Measurements from ENCODE around the gene MINDY4. TPM values are rescaled to one million over a fixed set of nuclear protein-coding genes. Genes with fewer than 3 reads are reported as not detected.

Gene MINDY4
- total RNA-seq, 1 donor from 2014 or later, result 14.3 TPM

- no peak overlapping the region for H3K27ac Mint-ChIP-seq
- H3K4me1 Mint-ChIP-seq (ENCODE audit: low read depth), result no peaks in the 10 kb centered on the region
- H3K9me3 Mint-ChIP-seq (ENCODE audit: low read depth), result no peaks in the 10 kb centered on the region
- H3K36me3 Mint-ChIP-seq (ENCODE audit: insufficient read depth), result no peaks in the 10 kb centered on the region
- no peak for TF ChIP-seq CTCF (IDR thresholded peaks at IDR 0.05; ENCODE audit: unreplicated experiment)
- no peaks in the 10 kb centered on the region for H3K27me3 Mint-ChIP-seq
- DNase-seq (ENCODE audit: low spot score, unreplicated experiment), result no peak
- H3K4me3 Mint-ChIP-seq (ENCODE audit: low read depth), result no peak overlapping the region
Measured at GRCh38 chr7:30731581-30731980, 39.6 kb upstream of the MINDY4 start.

- no peak for TF ChIP-seq CTCF (IDR thresholded peaks at IDR 0.05; ENCODE audit: unreplicated experiment)
- Mint-ChIP-seq H3K9me3 (ENCODE audit: low read depth) (no peaks in the 10 kb centered on the region), H3K27me3 (no peaks in the 10 kb centered on the region), H3K36me3 (ENCODE audit: insufficient read depth) (no peaks in the 10 kb centered on the region), H3K4me3 (ENCODE audit: low read depth) (no peak overlapping the region), H3K4me1 (ENCODE audit: low read depth) (no peaks in the 10 kb centered on the region), H3K27ac (no peak overlapping the region)
- no peak for DNase-seq (ENCODE audit: low spot score, unreplicated experiment)
Measured at GRCh38 chr7:30732606-30733005, 38.6 kb upstream of the MINDY4 start.

- H3K27me3 Mint-ChIP-seq, result no peaks in the 10 kb centered on the region
Measured at GRCh38 chr7:30733216-30733615, 38.0 kb upstream of the MINDY4 start.

GRCh38 chr7:30733691-30734090 is 37.5 kb upstream of the MINDY4 start:
- H3K4me1 Mint-ChIP-seq (ENCODE audit: low read depth), result no peaks in the 10 kb centered on the region
- H3K27me3 Mint-ChIP-seq, result no peaks in the 10 kb centered on the region
- no peak overlapping the region for H3K27ac Mint-ChIP-seq
- H3K36me3 Mint-ChIP-seq (ENCODE audit: insufficient read depth), result no peaks in the 10 kb centered on the region
- no peak for DNase-seq (ENCODE audit: low spot score, unreplicated experiment)
- H3K4me3 Mint-ChIP-seq (ENCODE audit: low read depth), result no peak overlapping the region
- H3K9me3 Mint-ChIP-seq (ENCODE audit: low read depth), result no peaks in the 10 kb centered on the region
- no peak for TF ChIP-seq CTCF (IDR thresholded peaks at IDR 0.05; ENCODE audit: unreplicated experiment)

More at GRCh38 chr7:30733216-30733615, 38.0 kb upstream of the MINDY4 start:
- no peak for TF ChIP-seq CTCF (IDR thresholded peaks at IDR 0.05; ENCODE audit: unreplicated experiment)
- no peaks in the 10 kb centered on the region for H3K4me1 Mint-ChIP-seq (ENCODE audit: low read depth)
- no peak for DNase-seq (ENCODE audit: low spot score, unreplicated experiment)
- no peak overlapping the region for H3K4me3 Mint-ChIP-seq (ENCODE audit: low read depth)
- H3K9me3 Mint-ChIP-seq (ENCODE audit: low read depth), result no peaks in the 10 kb centered on the region
- H3K36me3 Mint-ChIP-seq (ENCODE audit: insufficient read depth), result no peaks in the 10 kb centered on the region
- H3K27ac Mint-ChIP-seq, result no peak overlapping the region

- TF ChIP-seq CTCF (IDR thresholded peaks at IDR 0.05; ENCODE audit: unreplicated experiment), result no peak
- Mint-ChIP-seq H3K9me3 (ENCODE audit: low read depth) (no peaks in the 10 kb centered on the region), H3K4me1 (ENCODE audit: low read depth) (no peaks in the 10 kb centered on the region), H3K36me3 (ENCODE audit: insufficient read depth) (no peaks in the 10 kb centered on the region), H3K4me3 (ENCODE audit: low read depth) (no peak overlapping the region), H3K27ac (no peak overlapping the region), H3K27me3 (no peaks in the 10 kb centered on the region)
- DNase-seq (ENCODE audit: low spot score, unreplicated experiment), result no peak
Measured at GRCh38 chr7:30734497-30734896, 36.7 kb upstream of the MINDY4 start.

Measured in progenitor cell of endocrine pancreas (in vitro differentiated cells).